ENCODE measurements around the gene PDXK.
A peak's percentile ranks its signal among the peaks of the same experiment; 100 is the strongest.

PDXK gene

DNA sequence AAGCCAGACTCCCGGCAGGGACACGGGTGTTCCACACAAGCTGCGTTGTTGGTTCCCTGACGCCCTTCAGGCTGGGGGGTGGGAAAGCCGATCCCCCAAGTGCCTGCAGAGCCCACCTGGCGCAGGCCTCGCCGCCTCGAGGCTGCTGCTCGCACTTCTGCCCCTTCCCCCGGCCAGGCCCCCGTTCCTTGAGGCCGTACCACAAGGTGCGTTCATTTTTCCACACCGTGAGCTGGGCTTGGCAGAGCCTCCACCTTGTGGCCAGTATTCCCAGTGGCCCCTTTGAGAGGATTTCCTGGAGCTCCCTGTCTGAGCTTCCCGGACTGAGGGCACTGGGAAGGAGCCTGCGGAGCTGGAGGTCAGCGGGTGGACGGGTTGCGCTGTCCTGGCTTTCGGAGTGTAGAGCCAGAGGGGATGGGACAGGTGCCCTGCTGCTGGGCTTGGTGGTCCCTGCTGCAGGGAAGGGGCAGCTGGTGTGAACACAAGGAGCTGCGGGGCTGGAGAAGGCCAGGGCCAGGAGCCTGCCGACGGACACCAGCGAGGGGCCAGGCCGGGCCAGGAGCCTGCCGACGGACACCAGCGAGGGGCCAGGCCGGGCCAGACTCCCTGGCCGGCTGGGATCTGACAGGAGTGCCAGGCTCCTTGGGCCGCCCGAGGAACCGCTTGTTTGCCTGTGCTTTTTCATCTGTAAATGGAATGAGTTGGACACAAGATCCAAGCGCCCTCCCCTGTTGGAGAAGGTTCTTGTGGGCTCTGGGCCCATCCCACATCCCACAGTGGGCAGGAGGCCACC is 18.4 kb downstream of the PDXK start (continued):
- TF ChIP-seq BACH2 (CRISPR knock-in tag; IDR thresholded peaks at IDR 0.05; ENCODE audit: borderline replicate concordance), result no peak
- no peak for TF ChIP-seq PPARA (CRISPR knock-in tag; IDR thresholded peaks at IDR 0.05; ENCODE audit: borderline replicate concordance)

DNA sequence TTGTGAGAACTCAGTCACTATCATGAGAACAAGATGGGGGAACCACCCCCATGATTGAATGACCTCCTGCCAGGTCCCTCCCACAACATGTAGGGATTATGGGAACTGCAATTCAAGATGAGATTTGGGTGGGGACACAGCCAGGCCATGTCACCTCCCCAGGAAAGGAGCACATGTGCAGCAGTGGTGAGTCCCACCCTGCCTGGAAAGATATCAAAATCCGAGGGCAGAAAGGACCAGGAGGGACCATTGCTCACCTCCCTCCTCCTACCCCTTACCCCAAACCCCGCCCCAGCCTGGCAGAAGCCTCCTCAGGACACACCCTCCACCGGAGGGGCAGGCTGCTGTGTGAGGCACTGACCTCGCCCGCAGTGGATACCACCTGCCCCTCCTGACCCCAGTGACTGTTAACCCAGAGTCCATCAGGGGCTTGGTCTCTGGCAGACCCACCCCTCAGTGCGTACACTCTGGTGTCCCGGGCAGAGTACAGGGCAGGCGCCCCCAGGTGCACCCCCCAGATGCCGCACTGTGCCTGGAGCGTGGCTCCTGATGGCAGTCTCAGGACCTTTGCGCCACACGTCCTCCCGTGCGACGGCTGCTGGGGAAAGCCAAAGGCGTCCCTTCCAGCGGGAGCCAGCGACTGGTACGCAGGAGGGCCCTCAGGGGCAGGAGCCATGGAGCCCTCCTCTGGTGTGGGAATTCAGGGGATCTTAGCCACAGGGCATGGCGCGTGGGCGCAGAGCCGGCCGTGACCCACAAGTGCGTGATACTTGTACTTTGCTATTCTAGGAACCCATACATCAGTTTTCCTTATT is 20.9 kb downstream of the PDXK start:
- peak; percentile 43 for ATAC-seq
- TF ChIP-seq ARNTL (CRISPR knock-in tag; IDR thresholded peaks at IDR 0.05; ENCODE audit: borderline replicate concordance, low read depth) (no peak), ZFP30 (CRISPR knock-in tag; IDR thresholded peaks at IDR 0.05) (no peak), CSDC2 (CRISPR knock-in tag; IDR thresholded peaks at IDR 0.05) (no peak), BACH2 (CRISPR knock-in tag; IDR thresholded peaks at IDR 0.05; ENCODE audit: borderline replicate concordance) (no peak), ZC3H10 (CRISPR knock-in tag; IDR thresholded peaks at IDR 0.05) (no peak), PPARA (CRISPR knock-in tag; IDR thresholded peaks at IDR 0.05; ENCODE audit: borderline replicate concordance) (no peak), ZFP3 (CRISPR knock-in tag; IDR thresholded peaks at IDR 0.05) (no peak), OSR1 (CRISPR knock-in tag; IDR thresholded peaks at IDR 0.05) (no peak), TOX (CRISPR knock-in tag; IDR thresholded peaks at IDR 0.05; ENCODE audit: borderline replicate concordance) (no peak), ISL1 (CRISPR knock-in tag; IDR thresholded peaks at IDR 0.05) (no peak), ZNF565 (CRISPR knock-in tag; conservative IDR thresholded peaks at IDR 0.05; ENCODE audit: low read depth) (no peak)
- TF ChIP-seq, protein P1, sequence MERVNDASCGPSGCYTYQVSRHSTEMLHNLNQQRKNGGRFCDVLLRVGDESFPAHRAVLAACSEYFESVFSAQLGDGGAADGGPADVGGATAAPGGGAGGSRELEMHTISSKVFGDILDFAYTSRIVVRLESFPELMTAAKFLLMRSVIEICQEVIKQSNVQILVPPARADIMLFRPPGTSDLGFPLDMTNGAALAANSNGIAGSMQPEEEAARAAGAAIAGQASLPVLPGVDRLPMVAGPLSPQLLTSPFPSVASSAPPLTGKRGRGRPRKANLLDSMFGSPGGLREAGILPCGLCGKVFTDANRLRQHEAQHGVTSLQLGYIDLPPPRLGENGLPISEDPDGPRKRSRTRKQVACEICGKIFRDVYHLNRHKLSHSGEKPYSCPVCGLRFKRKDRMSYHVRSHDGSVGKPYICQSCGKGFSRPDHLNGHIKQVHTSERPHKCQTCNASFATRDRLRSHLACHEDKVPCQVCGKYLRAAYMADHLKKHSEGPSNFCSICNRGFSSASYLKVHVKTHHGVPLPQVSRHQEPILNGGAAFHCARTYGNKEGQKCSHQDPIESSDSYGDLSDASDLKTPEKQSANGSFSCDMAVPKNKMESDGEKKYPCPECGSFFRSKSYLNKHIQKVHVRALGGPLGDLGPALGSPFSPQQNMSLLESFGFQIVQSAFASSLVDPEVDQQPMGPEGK (CRISPR knock-in tag; IDR thresholded peaks at IDR 0.05; ENCODE audit: borderline replicate concordance), result no peak
- TF ChIP-seq, protein P2, sequence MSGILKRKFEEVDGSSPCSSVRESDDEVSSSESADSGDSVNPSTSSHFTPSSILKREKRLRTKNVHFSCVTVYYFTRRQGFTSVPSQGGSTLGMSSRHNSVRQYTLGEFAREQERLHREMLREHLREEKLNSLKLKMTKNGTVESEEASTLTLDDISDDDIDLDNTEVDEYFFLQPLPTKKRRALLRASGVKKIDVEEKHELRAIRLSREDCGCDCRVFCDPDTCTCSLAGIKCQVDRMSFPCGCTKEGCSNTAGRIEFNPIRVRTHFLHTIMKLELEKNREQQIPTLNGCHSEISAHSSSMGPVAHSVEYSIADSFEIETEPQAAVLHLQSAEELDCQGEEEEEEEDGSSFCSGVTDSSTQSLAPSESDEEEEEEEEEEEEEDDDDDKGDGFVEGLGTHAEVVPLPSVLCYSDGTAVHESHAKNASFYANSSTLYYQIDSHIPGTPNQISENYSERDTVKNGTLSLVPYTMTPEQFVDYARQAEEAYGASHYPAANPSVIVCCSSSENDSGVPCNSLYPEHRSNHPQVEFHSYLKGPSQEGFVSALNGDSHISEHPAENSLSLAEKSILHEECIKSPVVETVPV (CRISPR knock-in tag; IDR thresholded peaks at IDR 0.05), result no peak
- TF ChIP-seq, protein P3, sequence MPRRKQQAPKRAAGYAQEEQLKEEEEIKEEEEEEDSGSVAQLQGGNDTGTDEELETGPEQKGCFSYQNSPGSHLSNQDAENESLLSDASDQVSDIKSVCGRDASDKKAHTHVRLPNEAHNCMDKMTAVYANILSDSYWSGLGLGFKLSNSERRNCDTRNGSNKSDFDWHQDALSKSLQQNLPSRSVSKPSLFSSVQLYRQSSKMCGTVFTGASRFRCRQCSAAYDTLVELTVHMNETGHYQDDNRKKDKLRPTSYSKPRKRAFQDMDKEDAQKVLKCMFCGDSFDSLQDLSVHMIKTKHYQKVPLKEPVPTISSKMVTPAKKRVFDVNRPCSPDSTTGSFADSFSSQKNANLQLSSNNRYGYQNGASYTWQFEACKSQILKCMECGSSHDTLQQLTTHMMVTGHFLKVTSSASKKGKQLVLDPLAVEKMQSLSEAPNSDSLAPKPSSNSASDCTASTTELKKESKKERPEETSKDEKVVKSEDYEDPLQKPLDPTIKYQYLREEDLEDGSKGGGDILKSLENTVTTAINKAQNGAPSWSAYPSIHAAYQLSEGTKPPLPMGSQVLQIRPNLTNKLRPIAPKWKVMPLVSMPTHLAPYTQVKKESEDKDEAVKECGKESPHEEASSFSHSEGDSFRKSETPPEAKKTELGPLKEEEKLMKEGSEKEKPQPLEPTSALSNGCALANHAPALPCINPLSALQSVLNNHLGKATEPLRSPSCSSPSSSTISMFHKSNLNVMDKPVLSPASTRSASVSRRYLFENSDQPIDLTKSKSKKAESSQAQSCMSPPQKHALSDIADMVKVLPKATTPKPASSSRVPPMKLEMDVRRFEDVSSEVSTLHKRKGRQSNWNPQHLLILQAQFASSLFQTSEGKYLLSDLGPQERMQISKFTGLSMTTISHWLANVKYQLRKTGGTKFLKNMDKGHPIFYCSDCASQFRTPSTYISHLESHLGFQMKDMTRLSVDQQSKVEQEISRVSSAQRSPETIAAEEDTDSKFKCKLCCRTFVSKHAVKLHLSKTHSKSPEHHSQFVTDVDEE (CRISPR knock-in tag; IDR thresholded peaks at IDR 0.05), result no peak
- TF ChIP-seq, protein P4, sequence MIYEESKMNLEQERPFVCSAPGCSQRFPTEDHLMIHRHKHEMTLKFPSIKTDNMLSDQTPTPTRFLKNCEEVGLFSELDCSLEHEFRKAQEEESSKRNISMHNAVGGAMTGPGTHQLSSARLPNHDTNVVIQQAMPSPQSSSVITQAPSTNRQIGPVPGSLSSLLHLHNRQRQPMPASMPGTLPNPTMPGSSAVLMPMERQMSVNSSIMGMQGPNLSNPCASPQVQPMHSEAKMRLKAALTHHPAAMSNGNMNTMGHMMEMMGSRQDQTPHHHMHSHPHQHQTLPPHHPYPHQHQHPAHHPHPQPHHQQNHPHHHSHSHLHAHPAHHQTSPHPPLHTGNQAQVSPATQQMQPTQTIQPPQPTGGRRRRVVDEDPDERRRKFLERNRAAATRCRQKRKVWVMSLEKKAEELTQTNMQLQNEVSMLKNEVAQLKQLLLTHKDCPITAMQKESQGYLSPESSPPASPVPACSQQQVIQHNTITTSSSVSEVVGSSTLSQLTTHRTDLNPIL (CRISPR knock-in tag; IDR thresholded peaks at IDR 0.05; ENCODE audit: low read depth), result no peak

DNA sequence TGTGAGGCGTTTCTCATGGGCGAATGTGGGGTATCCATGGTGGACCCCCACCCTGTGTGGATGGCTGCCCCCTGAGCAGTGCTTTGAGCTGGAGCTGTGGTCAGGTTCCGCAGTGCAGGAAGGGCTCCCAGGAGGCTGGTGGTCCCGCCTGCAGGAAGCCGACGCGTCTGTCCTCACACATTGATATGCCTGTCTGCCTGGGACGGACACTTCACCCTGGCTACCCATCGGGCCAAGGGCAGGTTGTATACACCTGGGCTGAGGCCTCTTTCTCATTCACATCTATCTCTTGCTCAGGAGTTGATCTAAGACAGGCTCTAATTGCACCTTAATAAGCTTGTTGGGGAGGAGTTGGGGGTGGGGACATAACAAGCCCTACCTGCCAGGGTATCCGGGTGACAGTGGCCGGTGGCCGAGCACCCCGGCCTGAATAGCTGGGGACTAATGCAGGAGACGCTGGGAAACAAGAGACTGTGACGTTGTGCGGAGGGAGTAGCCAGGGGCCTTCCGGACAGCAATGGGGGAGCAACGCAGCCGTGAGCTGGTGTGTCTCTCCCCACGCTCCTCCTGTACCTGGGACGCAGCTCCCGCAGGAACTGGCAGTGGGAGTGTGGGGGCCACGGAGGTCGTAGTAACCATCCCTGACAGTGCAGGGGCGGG is 21.7 kb downstream of the PDXK start:
- ATAC-seq, result peak; percentile 80
- TF ChIP-seq, protein P4 (CRISPR knock-in tag; IDR thresholded peaks at IDR 0.05; ENCODE audit: low read depth), result no peak

Data from SK-N-SH treated with all-trans-retinoic acid at 6 μM for 48 hours (cell line).